Karpas-422 (cell line): ENCODE measurements around the gene ADCY5. TPM values are rescaled to one million over a fixed set of nuclear protein-coding genes. Genes with fewer than 3 reads are reported as not detected.

Experiments used
- DNase-seq: peaks from one replicate; pipeline ENCODE4 v3.0.0-alpha.2; 2015
- H2AFZ ChIP-seq: fragments of 200-600 bp; sonication (generic); 2 replicates; pipeline ENCODE4 v1.6.1; 2014; ENCODE audit warnings: antibody characterized with exemption, low read length, mixed read lengths
- H3K27ac ChIP-seq: fragments of 200-600 bp; sonication (generic); 2 replicates; pipeline ENCODE4 v1.5.1; 2014; ENCODE audit warnings: mild to moderate bottlenecking, low read length, moderate library complexity
- H3K27me3 ChIP-seq: fragments of 200-600 bp; sonication (generic); 2 replicates; pipeline ENCODE4 v1.6.1; 2014; ENCODE audit warnings: low read length, mixed read lengths
- H3K36me3 ChIP-seq: fragments of 200-600 bp; sonication (generic); 2 replicates; pipeline ENCODE4 v1.6.1; 2014; ENCODE audit warnings: low read length, mixed read lengths; ENCODE audit not compliant: insufficient read depth
- H3K4me1 ChIP-seq: fragments of 200-600 bp; sonication (generic); 2 replicates; pipeline ENCODE4 v1.6.1; 2014; ENCODE audit warnings: mild to moderate bottlenecking, low read length, mixed read lengths
- H3K4me2 ChIP-seq: fragments of 200-600 bp; sonication (generic); 2 replicates; pipeline ENCODE4 v1.6.1; 2014; ENCODE audit warnings: low read length, low read depth, mild to moderate bottlenecking; ENCODE audit not compliant: poor library complexity, severe bottlenecking
- H3K4me3 ChIP-seq: fragments of 200-600 bp; sonication (generic); 2 replicates; pipeline ENCODE4 v1.5.1; 2014; ENCODE audit warnings: mild to moderate bottlenecking, antibody characterized with exemption, low read length, mixed read lengths
- H3K79me2 ChIP-seq: fragments of 200-600 bp; sonication (generic); 2 replicates; pipeline ENCODE4 v1.6.1; 2014; ENCODE audit warnings: mild to moderate bottlenecking, low read length, mixed read lengths
- H3K9ac ChIP-seq: fragments of 200-600 bp; sonication (generic); 2 replicates; pipeline ENCODE4 v1.6.0; 2014; ENCODE audit warnings: low read length
- H3K9me2 ChIP-seq: fragments of 200-600 bp; sonication (generic), shearing (Covaris generic); replicated peaks from 2 replicates; pipeline ENCODE4 v1.6.0; 2014; ENCODE audit warnings: mild to moderate bottlenecking, low read length, moderate library complexity; ENCODE audit not compliant: insufficient read depth
- H3K9me3 ChIP-seq: fragments of 300-700, 200-600 bp; sonication (generic); 2 replicates; pipeline ENCODE4 v1.6.1; 2014; ENCODE audit warnings: low read length, mixed read lengths
- H4K20me1 ChIP-seq: fragments of 200-600 bp; sonication (generic); 2 replicates; pipeline ENCODE4 v1.6.1; 2014; ENCODE audit warnings: mild to moderate bottlenecking, antibody characterized with exemption, low read length, low read depth; ENCODE audit not compliant: insufficient read depth
- total RNA-seq: library from RNA; depleted of rRNA; stranded (reverse); fragments of >200 nt; shearing (Covaris generic); gene quantifications from 2 replicates; pipeline ENCODE4 v1.2.3, GENCODE V29; 2014; ENCODE audit warnings: low replicate concordance

The ADCY5 gene
- total RNA-seq, 1 experiment from 2014 or later = not detected

- no peak overlapping the region for H3K4me3 ChIP-seq
- no peaks in the 10 kb centered on the region for H3K9me3 ChIP-seq
- H4K20me1 ChIP-seq = no peaks in the 10 kb centered on the region
- no peak overlapping the region for H3K4me2 ChIP-seq
- no peaks in the 10 kb centered on the region for H3K79me2 ChIP-seq
- no peak overlapping the region for H3K9ac ChIP-seq
- no peaks in the 10 kb centered on the region for H3K36me3 ChIP-seq
- no peak for DNase-seq
- no peak overlapping the region for H3K27ac ChIP-seq
- H3K9me2 ChIP-seq = no peaks in the 10 kb centered on the region
- no peak overlapping the region for H2AFZ ChIP-seq
- H3K4me1 ChIP-seq = no peaks in the 10 kb centered on the region
- H3K27me3 ChIP-seq = no peaks in the 10 kb centered on the region
These were observed 4.1 kb downstream of the ADCY5 start for GRCh38 chr3:123444744-123445143.

GRCh38 chr3:123444023-123444422, 4.9 kb downstream of the ADCY5 start:
- Histone ChIP-seq H3K36me3 (no peaks in the 10 kb centered on the region), H3K4me2 (no peak overlapping the region), H3K9me3 (no peaks in the 10 kb centered on the region), H3K4me3 (no peak overlapping the region), H3K27me3 (no peaks in the 10 kb centered on the region), H3K4me1 (no peaks in the 10 kb centered on the region), H3K27ac (no peak overlapping the region), H3K79me2 (no peaks in the 10 kb centered on the region), H3K9me2 (no peaks in the 10 kb centered on the region), H4K20me1 (no peaks in the 10 kb centered on the region), H2AFZ (no peak overlapping the region), H3K9ac (no peak overlapping the region)
- DNase-seq = no peak

- Histone ChIP-seq H3K36me3 (no peaks in the 10 kb centered on the region), H3K9me2 (no peaks in the 10 kb centered on the region), H3K27me3 (no peaks in the 10 kb centered on the region), H3K79me2 (no peaks in the 10 kb centered on the region), H3K4me3 (no peak overlapping the region), H3K27ac (no peak overlapping the region), H2AFZ (no peak overlapping the region), H3K4me2 (no peak overlapping the region), H3K4me1 (no peaks in the 10 kb centered on the region), H3K9ac (no peak overlapping the region), H3K9me3 (no peaks in the 10 kb centered on the region), H4K20me1 (no peaks in the 10 kb centered on the region)
- DNase-seq = no peak
These were observed 6.0 kb downstream of the ADCY5 start for GRCh38 chr3:123442908-123443307.

- no peaks in the 10 kb centered on the region for H3K79me2 ChIP-seq
- no peak for DNase-seq
- H3K9me2 ChIP-seq = no peaks in the 10 kb centered on the region
- no peaks in the 10 kb centered on the region for H4K20me1 ChIP-seq
- H3K4me1 ChIP-seq = no peaks in the 10 kb centered on the region
- H2AFZ ChIP-seq = no peak overlapping the region
- no peak overlapping the region for H3K4me3 ChIP-seq
- H3K4me2 ChIP-seq = no peak overlapping the region
- H3K36me3 ChIP-seq = no peaks in the 10 kb centered on the region
- no peaks in the 10 kb centered on the region for H3K27me3 ChIP-seq
- no peak overlapping the region for H3K9ac ChIP-seq
- no peak overlapping the region for H3K27ac ChIP-seq
- H3K9me3 ChIP-seq = no peaks in the 10 kb centered on the region
These were observed 6.8 kb downstream of the ADCY5 start for GRCh38 chr3:123442125-123442524.

GRCh38 chr3:123439806-123440580, 8.9 kb downstream of the ADCY5 start:
- Histone ChIP-seq H3K4me1 (no peaks in the 10 kb centered on the region), H3K79me2 (no peaks in the 10 kb centered on the region), H3K9me3 (no peaks in the 10 kb centered on the region), H3K27ac (no peak overlapping the region), H3K27me3 (no peaks in the 10 kb centered on the region), H3K4me3 (no peak overlapping the region), H3K36me3 (no peaks in the 10 kb centered on the region), H2AFZ (no peak overlapping the region), H3K4me2 (no peak overlapping the region), H4K20me1 (no peaks in the 10 kb centered on the region), H3K9ac (no peak overlapping the region), H3K9me2 (no peaks in the 10 kb centered on the region)
- DNase-seq = no peak

- no peak overlapping the region for H3K27ac ChIP-seq
- no peak overlapping the region for H3K4me2 ChIP-seq
- no peak for DNase-seq
- H2AFZ ChIP-seq = no peak overlapping the region
- H3K36me3 ChIP-seq = no peaks in the 10 kb centered on the region
- H3K9me3 ChIP-seq = no peaks in the 10 kb centered on the region
- no peaks in the 10 kb centered on the region; the same call in 1 of the 2 replicates for H4K20me1 ChIP-seq
- no peaks in the 10 kb centered on the region for H3K79me2 ChIP-seq
- H3K4me3 ChIP-seq = no peak overlapping the region
- no peaks in the 10 kb centered on the region for H3K9me2 ChIP-seq
- H3K4me1 ChIP-seq = no peaks in the 10 kb centered on the region
- no peak overlapping the region for H3K9ac ChIP-seq
- H3K27me3 ChIP-seq = no peaks in the 10 kb centered on the region
These were observed 15.9 kb downstream of the ADCY5 start for GRCh38 chr3:123432832-123433523.

GRCh38 chr3:123431658-123432324, 17.1 kb downstream of the ADCY5 start:
- Histone ChIP-seq H2AFZ (no peak overlapping the region), H4K20me1 (no peaks in the 10 kb centered on the region; the same call in 1 of the 2 replicates), H3K27me3 (no peaks in the 10 kb centered on the region), H3K4me1 (no peaks in the 10 kb centered on the region), H3K9me2 (no peaks in the 10 kb centered on the region), H3K79me2 (no peaks in the 10 kb centered on the region), H3K27ac (no peak overlapping the region), H3K4me3 (no peak overlapping the region), H3K36me3 (no peaks in the 10 kb centered on the region), H3K9me3 (no peaks in the 10 kb centered on the region), H3K9ac (no peak overlapping the region), H3K4me2 (no peak overlapping the region)
- DNase-seq = no peak

GRCh38 chr3:123431007-123431657, 17.8 kb downstream of the ADCY5 start:
- H3K27ac ChIP-seq = no peak overlapping the region
- H3K79me2 ChIP-seq = no peaks in the 10 kb centered on the region
- no peak overlapping the region for H3K4me3 ChIP-seq
- no peaks in the 10 kb centered on the region for H3K9me2 ChIP-seq
- no peaks in the 10 kb centered on the region for H3K36me3 ChIP-seq
- H3K4me2 ChIP-seq = no peak overlapping the region
- DNase-seq = no peak
- no peak overlapping the region for H2AFZ ChIP-seq
- H4K20me1 ChIP-seq = no peaks in the 10 kb centered on the region; the same call in 1 of the 2 replicates
- H3K9me3 ChIP-seq = no peaks in the 10 kb centered on the region
- no peaks in the 10 kb centered on the region for H3K4me1 ChIP-seq
- H3K27me3 ChIP-seq = no peaks in the 10 kb centered on the region
- H3K9ac ChIP-seq = no peak overlapping the region
